HCT116 (cell line): Measurements from ENCODE around the gene KRTAP10-1. TPM values are rescaled to one million over a fixed set of nuclear protein-coding genes. Genes with fewer than 3 reads are reported as not detected.

ENCODE experiments used
- ATAC-seq: fragments of 200-7000 bp; cut with Tn5 transposase; 2 replicates; pipeline ENCODE4 v1.9.1; 2020; ENCODE audit warnings: mild to moderate bottlenecking, moderate library complexity
- BruUV-seq: library from RNA; stranded (reverse); fragments of 400-500 nt; replicated peaks from 2 replicates; lab custom pipeline; 2021; lab: Mats Ljungman, UMichigan
- CTCF ChIA-PET: fragments of 300-600 bp; sonication (Branson Sonifier 250); formaldehyde crosslinking; loops from one replicate; lab custom pipeline; 2021; ENCODE audit warnings: antibody characterized with exemption; lab: Charles Lee
- POLR2A ChIA-PET: fragments of 300-600, 350-600 bp; sonication (Branson Sonifier 250); formaldehyde crosslinking; loops from one replicate; lab custom pipeline; 2021; ENCODE audit warnings: antibody characterized with exemption; lab: Charles Lee
- RAD21 ChIA-PET, 2 experiments: fragments of 300-600 bp; sonication (Branson Sonifier 250); formaldehyde crosslinking; loops; one replicate each; lab custom pipeline; 2023; ENCODE audit warnings: low total read pairs in 2 of 2; ENCODE audit not compliant: uncharacterized antibody in 2 of 2, unreplicated experiment in 2 of 2, low non-redundant PET in 1 of 2; lab: Charles Lee
- DNase-seq: peaks from one replicate; pipeline ENCODE4 v3.0.0-alpha.2; 2010; ENCODE audit warnings: low read depth, low spot score
- H2AFZ ChIP-seq: fragments of 200-600 bp; shearing (Covaris generic), sonication (generic); 2 replicates; pipeline ENCODE4 v1.6.1; 2017; ENCODE audit warnings: low read depth, mixed run types, mixed read lengths, antibody characterized with exemption, low read length; ENCODE audit not compliant: poor library complexity, severe bottlenecking
- H3K27ac ChIP-seq: 2 replicates; pipeline ENCODE4 v1.5.1; 2012; ENCODE audit warnings: low read depth, low read length
- H3K27me3 ChIP-seq: fragments of 200-600 bp; sonication (generic); 2 replicates; pipeline ENCODE4 v1.6.1; 2016; ENCODE audit warnings: mixed run types, low read length, mixed read lengths; ENCODE audit not compliant: insufficient read depth
- H3K36me3 ChIP-seq, 2 experiments: fragments of 200-500 bp in 1 of 2; fragments of 200-600 bp in 1 of 2; sonication (Bioruptor generic) in 1 of 2; sonication (generic) in 1 of 2; 2 replicates each; pipeline versions ENCODE4 v1.5.1 to v1.6.1; 2014 to 2016; ENCODE audit warnings: low read length in 2 of 2, inconsistent platforms in 1 of 2, mixed read lengths in 1 of 2, mixed run types in 1 of 2; ENCODE audit not compliant: insufficient read depth in 2 of 2, control insufficient read depth in 1 of 2
- H3K4me1 ChIP-seq, 2 experiments: fragments of 200-600 bp in 1 of 2; sonication (generic) in 1 of 2; 2 replicates each; pipeline versions ENCODE4 v1.5.1 to v1.6.1; 2012 to 2017; ENCODE audit warnings: low read length in 2 of 2, inconsistent platforms in 1 of 2, mild to moderate bottlenecking in 1 of 2, mixed read lengths in 1 of 2, mixed run types in 1 of 2, moderate library complexity in 1 of 2; ENCODE audit not compliant: insufficient read depth in 2 of 2, control insufficient read depth in 1 of 2
- H3K4me2 ChIP-seq: fragments of 200-600 bp; sonication (generic); 2 replicates; pipeline ENCODE4 v1.6.1; 2017; ENCODE audit warnings: mixed run types, low read length, mixed read lengths
- H3K4me3 ChIP-seq, 2 experiments: fragments of 200-600 bp in 1 of 2; sonication (generic) in 1 of 2; replicated peaks in 1 of 2; 2 replicates each; pipeline ENCODE4 v1.5.1; 2011 to 2016; ENCODE audit warnings: low read length in 2 of 2, control low read depth in 1 of 2, low read depth in 1 of 2, mild to moderate bottlenecking in 1 of 2, mixed read lengths in 1 of 2, mixed run types in 1 of 2
- H3K79me2 ChIP-seq: fragments of 200-600 bp; sonication (generic); 2 replicates; pipeline ENCODE4 v1.6.1; 2017; ENCODE audit warnings: mild to moderate bottlenecking, mixed run types, low read length, moderate library complexity, mixed read lengths; ENCODE audit not compliant: insufficient read depth
- H3K9ac ChIP-seq: fragments of 200-600 bp; sonication (generic); 2 replicates; pipeline ENCODE4 v1.6.1; 2016; ENCODE audit warnings: low read length, mixed read lengths
- H3K9me2 ChIP-seq: fragments of 200-600 bp; sonication (generic), shearing (Covaris generic); 2 replicates; pipeline ENCODE4 v1.6.1; 2017; ENCODE audit warnings: mixed run types, mild to moderate bottlenecking, moderate library complexity; ENCODE audit not compliant: insufficient read depth
- H3K9me3 ChIP-seq, 2 experiments: fragments of 200-500 bp in 1 of 2; fragments of 200-600 bp in 1 of 2; sonication (Bioruptor generic) in 1 of 2; sonication (generic) in 1 of 2; 2 replicates each; pipeline ENCODE4 v1.6.1; 2014 to 2017; ENCODE audit warnings: low read length in 2 of 2, mixed read lengths in 2 of 2, inconsistent platforms in 1 of 2, low read depth in 1 of 2, mild to moderate bottlenecking in 1 of 2, mixed run types in 1 of 2, moderate library complexity in 1 of 2; ENCODE audit not compliant: control insufficient read depth in 1 of 2, insufficient read depth in 1 of 2
- H4K20me1 ChIP-seq: fragments of 200-600 bp; sonication (generic), shearing (Covaris generic); 2 replicates; pipeline ENCODE4 v1.6.1; 2017; ENCODE audit warnings: mixed run types, mild to moderate bottlenecking, moderate library complexity; ENCODE audit not compliant: insufficient read depth
- CEBPB ChIP-seq: IDR thresholded peaks from 2 replicates; pipeline ENCODE4 v1.6.1; 2012; ENCODE audit warnings: low read depth
- MAX ChIP-seq: IDR thresholded peaks from 2 replicates; pipeline ENCODE4 v1.6.1; 2012
- POLR2AphosphoS5 ChIP-seq: IDR thresholded peaks from 2 replicates; pipeline ENCODE4 v1.6.1; 2011; ENCODE audit warnings: mild to moderate bottlenecking, low read depth, low read length, moderate library complexity
- REST ChIP-seq: IDR thresholded peaks from 2 replicates; pipeline ENCODE4 v1.6.1; 2012; ENCODE audit warnings: low read depth
- SRF ChIP-seq: IDR thresholded peaks from 2 replicates; pipeline ENCODE4 v1.6.1; 2012; ENCODE audit warnings: low read depth
- YY1 ChIP-seq: IDR thresholded peaks from 2 replicates; pipeline ENCODE4 v1.6.1; 2011; ENCODE audit warnings: low read length, low read depth, moderate library complexity, mild to moderate bottlenecking; ENCODE audit not compliant: insufficient replicate concordance; ENCODE audit errors: extremely low read depth
- ZNF274 ChIP-seq: fragments of 200-500 bp; sonication (Bioruptor generic); IDR thresholded peaks from 2 replicates; pipeline ENCODE4 v1.6.1; 2014; ENCODE audit warnings: mild to moderate bottlenecking, low read depth, low read length, inconsistent platforms
- intact Hi-C: fragments of 100-400 bp; cut with micrococcal nuclease; formaldehyde crosslinking; loops from 2 replicates; pipeline ENCODE4 v1.10.0; 2022
- total RNA-seq: library from RNA; stranded (reverse); gene quantifications from one replicate; pipeline ENCODE4 v1.2.1, GENCODE V29; 2021; ENCODE audit not compliant: unreplicated experiment

The KRTAP10-1 gene
- total RNA-seq, 1 experiment from 2014 or later, result not detected

GRCh38 chr21:44566403-44566802 lies 26.4 kb upstream of the KRTAP10-1 start (continued):
- TF ChIP-seq CEBPB (no peak), ZNF274 (no peak)
- TF ChIP-seq, all 23 proteins: peak for 0

- CTCF ChIA-PET, result no interaction called here
- DNase-seq (no peak), ATAC-seq (no peak)
- intact Hi-C loops, result loop anchor here (10.0 kb wide), 1 partner anchor 110 kb away; no protein-coding TSS in a partner anchor
- TF ChIP-seq POLR2AphosphoS5 (no peak), MAX (no peak), SRF (no peak), REST (no peak), YY1 (no peak)
- H3K9ac ChIP-seq, result no peak overlapping the region
- H3K36me3 ChIP-seq, result no peaks in the 10 kb centered on the region
- RAD21 ChIA-PET, result no interaction called here
- POLR2A ChIA-PET, result no interaction called here
- no peak overlapping the region for H3K4me2 ChIP-seq
- H3K4me3 ChIP-seq, result no peak overlapping the region
- no peaks in the 10 kb centered on the region for H3K9me2 ChIP-seq
- H3K9me3 ChIP-seq, result no peaks in the 10 kb centered on the region
- no TSS peak for BruUV-seq
- H3K4me1 ChIP-seq, result no peaks in the 10 kb centered on the region
- H2AFZ ChIP-seq, result no peak overlapping the region
- no peak overlapping the region for H3K27ac ChIP-seq
- no peaks in the 10 kb centered on the region for H3K79me2 ChIP-seq
- no peaks in the 10 kb centered on the region; the same call in 1 of the 2 replicates for H3K27me3 ChIP-seq
- no peaks in the 10 kb centered on the region for H4K20me1 ChIP-seq
Observed at GRCh38 chr21:44564886-44565598, 25.0 kb upstream of the KRTAP10-1 start.
